ENCODE measurements around the gene P2RX6. TPM values are rescaled to one million over a fixed set of nuclear protein-coding genes. Genes with fewer than 3 reads are reported as not detected.
A peak's percentile ranks its signal among the peaks of the same experiment; 100 is the strongest.

P2RX6 gene
- total and polyA plus RNA-seq, 9 of the 15 experiments (the other 6 are each of a cell fraction or from before 2014, with no cell fraction given) = 0.01 to 3.9 (median 1.5) TPM; not detected in 1

DNA sequence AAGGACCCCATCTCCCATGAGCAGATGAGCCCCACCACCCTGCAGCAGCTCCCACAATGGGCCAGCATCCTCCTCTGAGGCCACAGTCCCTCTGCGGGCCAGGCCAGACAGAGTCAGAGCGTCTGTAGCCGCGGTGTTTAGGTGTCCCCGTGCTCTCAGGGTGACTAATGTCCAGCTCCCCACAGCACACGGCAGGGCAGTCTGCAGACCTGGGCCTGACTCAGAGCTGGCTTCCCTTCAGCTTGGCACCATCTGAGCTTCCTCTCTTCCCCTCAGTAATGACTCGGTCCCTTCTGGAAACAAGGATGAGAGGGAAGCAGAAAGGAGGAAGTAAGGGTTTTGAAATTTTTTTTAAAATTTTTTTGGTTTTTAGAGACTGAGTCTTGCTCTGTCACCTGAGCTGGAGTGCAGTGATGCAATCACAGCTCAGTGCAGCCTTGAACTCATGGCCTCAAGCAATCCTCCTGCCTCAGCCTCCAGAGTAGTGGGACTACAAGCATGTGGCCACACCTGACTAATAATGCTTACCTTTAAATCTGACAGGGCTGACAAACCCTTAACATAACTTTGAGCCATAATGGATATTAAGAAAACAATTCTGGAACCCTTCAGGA, 59.2 kb downstream of the P2RX6 start (continued):
- TF ChIP-seq, protein P1, sequence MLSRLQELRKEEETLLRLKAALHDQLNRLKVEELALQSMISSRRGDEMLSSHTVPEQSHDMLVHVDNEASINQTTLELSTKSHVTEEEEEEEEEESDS (CRISPR knock-in tag; IDR thresholded peaks at IDR 0.05) = no peak
- TF ChIP-seq SAP30 (IDR thresholded peaks at IDR 0.05; ENCODE audit: borderline replicate concordance, insufficient read depth, low read depth, low read length, poor library complexity, severe bottlenecking) (no peak), ZNF584 (CRISPR knock-in tag; IDR thresholded peaks at IDR 0.05; ENCODE audit: low read depth) (no peak), SIN3A (IDR thresholded peaks at IDR 0.05; ENCODE audit: borderline replicate concordance in 2 of 2, control insufficient read depth in 1 of 2, low read depth in 2 of 2, low read length in 2 of 2) (no peak), EHMT2 (IDR thresholded peaks at IDR 0.05) (no peak), ZNF121 (CRISPR knock-in tag; conservative IDR thresholded peaks at IDR 0.05) (no peak), SUPT5H (IDR thresholded peaks at IDR 0.05) (no peak), CTBP1 (IDR thresholded peaks at IDR 0.05; ENCODE audit: borderline replicate concordance) (peak; percentile 27; the same call in 1 of the 2 replicates), MYBL2 (IDR thresholded peaks at IDR 0.05; ENCODE audit: low read depth) (no peak), MYBL2 (CRISPR knock-in tag; IDR thresholded peaks at IDR 0.05; ENCODE audit: borderline replicate concordance) (0 out of 2 replicates have a peak, but pooled peaks have one; percentile 2), MYC (IDR thresholded peaks at IDR 0.05; ENCODE audit: low read depth, low read length) (no peak), MYC (CRISPR knock-in tag; IDR thresholded peaks at IDR 0.05; ENCODE audit: borderline replicate concordance, low read depth) (no peak), ZNF444 (CRISPR knock-in tag; IDR thresholded peaks at IDR 0.05) (no peak), ETV6 (IDR thresholded peaks at IDR 0.05; ENCODE audit: borderline replicate concordance in 1 of 2, low read depth in 2 of 2, low read length in 1 of 2) (peak in 1 of 2 experiments; percentile 35; a peak in 1 of 4 replicates), ETV6 (CRISPR knock-in tag; IDR thresholded peaks at IDR 0.05; ENCODE audit: borderline replicate concordance) (no peak), SIRT6 (IDR thresholded peaks at IDR 0.05; ENCODE audit: low read depth, low read length) (no peak), NFRKB (IDR thresholded peaks at IDR 0.05; ENCODE audit: low read depth) (no peak), ATF7 (IDR thresholded peaks at IDR 0.05) (peak; percentile 59; the same call in 1 of the 2 replicates), NBN (IDR thresholded peaks at IDR 0.05; ENCODE audit: low read depth) (no peak), NUFIP1 (IDR thresholded peaks at IDR 0.05; ENCODE audit: partially characterized antibody) (no peak)
- TF ChIP-seq, protein P2, sequence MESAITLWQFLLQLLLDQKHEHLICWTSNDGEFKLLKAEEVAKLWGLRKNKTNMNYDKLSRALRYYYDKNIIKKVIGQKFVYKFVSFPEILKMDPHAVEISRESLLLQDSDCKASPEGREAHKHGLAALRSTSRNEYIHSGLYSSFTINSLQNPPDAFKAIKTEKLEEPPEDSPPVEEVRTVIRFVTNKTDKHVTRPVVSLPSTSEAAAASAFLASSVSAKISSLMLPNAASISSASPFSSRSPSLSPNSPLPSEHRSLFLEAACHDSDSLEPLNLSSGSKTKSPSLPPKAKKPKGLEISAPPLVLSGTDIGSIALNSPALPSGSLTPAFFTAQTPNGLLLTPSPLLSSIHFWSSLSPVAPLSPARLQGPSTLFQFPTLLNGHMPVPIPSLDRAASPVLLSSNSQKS (CRISPR knock-in tag; IDR thresholded peaks at IDR 0.05) = no peak
- TF ChIP-seq, protein P3, sequence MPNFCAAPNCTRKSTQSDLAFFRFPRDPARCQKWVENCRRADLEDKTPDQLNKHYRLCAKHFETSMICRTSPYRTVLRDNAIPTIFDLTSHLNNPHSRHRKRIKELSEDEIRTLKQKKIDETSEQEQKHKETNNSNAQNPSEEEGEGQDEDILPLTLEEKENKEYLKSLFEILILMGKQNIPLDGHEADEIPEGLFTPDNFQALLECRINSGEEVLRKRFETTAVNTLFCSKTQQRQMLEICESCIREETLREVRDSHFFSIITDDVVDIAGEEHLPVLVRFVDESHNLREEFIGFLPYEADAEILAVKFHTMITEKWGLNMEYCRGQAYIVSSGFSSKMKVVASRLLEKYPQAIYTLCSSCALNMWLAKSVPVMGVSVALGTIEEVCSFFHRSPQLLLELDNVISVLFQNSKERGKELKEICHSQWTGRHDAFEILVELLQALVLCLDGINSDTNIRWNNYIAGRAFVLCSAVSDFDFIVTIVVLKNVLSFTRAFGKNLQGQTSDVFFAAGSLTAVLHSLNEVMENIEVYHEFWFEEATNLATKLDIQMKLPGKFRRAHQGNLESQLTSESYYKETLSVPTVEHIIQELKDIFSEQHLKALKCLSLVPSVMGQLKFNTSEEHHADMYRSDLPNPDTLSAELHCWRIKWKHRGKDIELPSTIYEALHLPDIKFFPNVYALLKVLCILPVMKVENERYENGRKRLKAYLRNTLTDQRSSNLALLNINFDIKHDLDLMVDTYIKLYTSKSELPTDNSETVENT (CRISPR knock-in tag; IDR thresholded peaks at IDR 0.05) = peak; percentile 70; the same call in 1 of the 2 replicates
- TF ChIP-seq, protein P4, sequence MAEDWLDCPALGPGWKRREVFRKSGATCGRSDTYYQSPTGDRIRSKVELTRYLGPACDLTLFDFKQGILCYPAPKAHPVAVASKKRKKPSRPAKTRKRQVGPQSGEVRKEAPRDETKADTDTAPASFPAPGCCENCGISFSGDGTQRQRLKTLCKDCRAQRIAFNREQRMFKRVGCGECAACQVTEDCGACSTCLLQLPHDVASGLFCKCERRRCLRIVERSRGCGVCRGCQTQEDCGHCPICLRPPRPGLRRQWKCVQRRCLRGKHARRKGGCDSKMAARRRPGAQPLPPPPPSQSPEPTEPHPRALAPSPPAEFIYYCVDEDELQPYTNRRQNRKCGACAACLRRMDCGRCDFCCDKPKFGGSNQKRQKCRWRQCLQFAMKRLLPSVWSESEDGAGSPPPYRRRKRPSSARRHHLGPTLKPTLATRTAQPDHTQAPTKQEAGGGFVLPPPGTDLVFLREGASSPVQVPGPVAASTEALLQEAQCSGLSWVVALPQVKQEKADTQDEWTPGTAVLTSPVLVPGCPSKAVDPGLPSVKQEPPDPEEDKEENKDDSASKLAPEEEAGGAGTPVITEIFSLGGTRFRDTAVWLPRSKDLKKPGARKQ (CRISPR knock-in tag; IDR thresholded peaks at IDR 0.05) = no peak

Measured in K562 (cell line).